CD4-positive, alpha-beta T cell treated with Interleukin-15 for 1 hour (primary cell): ENCODE results near the gene FTSJ3.

ENCODE experiments used
- DNase-seq: peaks from one replicate; pipeline ENCODE4 v3.0.0-alpha.2; 2020

Gene FTSJ3

DNA sequence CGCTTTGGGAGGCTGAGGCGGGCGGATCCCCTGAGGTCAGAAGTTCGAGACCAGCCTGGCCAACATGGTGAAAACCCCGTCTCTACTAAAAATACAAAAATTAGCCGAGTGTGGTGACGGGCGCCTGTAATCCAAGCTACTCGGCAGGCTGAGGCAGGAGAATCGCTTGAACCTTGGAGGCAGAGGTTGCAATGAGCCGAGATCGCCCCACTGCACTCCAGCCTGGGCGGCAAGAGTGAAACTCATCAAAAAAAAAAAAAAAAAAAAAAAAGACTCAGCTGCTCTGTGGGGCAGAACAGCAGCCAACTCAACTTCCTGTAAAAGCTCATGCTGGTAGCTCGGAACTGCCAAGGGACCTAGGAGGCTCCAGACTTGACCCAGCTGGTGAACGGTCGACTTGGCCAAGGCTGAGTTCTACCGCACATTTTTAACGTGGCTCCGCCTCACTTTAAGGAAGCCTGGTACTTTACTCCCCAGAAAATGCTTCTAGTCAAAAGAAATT, 16.0 kb upstream of the FTSJ3 start:
- peak; percentile 73 for DNase-seq

DNA sequence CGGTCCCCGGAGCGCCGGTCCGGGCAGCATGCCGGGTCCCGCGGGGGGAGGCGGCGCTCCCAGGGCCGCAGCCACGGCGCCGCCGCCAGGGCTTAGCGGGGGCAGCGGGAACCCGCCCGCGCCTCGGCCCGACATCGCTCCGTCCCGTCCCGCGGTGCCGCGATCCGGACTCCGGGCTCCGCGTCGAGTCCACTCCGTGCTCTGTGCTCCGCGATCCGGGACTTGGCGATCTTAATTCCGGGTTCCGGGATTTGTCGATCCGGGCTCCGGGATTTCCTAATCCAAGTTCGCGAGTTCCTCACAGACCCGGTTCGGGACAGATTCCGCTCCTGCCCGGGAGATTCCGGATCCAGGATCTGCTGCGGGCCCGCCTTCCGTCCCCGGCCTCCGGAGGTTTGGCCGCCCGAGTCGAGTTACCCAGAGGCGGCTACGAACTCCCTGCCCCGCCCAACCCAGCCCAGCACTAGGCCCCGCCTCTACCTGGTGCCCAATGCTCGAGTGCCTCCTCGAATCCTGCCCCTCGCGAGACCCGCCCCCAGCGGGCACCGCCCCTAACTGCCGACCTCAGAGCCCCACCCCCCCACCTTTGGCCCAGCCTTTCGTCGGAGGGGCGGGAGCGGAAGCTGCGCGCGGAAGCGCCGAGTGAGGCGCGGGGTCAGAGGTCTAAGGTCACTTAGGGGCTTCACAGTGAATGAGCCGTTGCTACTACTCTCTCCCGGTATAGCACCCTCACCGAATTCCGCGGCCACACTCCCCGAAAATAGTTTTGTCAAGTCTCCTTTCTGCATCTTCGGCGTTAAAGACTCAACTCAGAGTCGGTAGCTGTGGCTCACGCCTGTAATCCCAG, 15.3 kb upstream of the FTSJ3 start, which contains the start of gene SMARCD2:
SMARCD2 (minus strand) TSS at position 146 of the 847 bp plus-strand sequence; CDS start at position 135, 11 bp downstream.
- DNase-seq: peak; percentile 98

DNA sequence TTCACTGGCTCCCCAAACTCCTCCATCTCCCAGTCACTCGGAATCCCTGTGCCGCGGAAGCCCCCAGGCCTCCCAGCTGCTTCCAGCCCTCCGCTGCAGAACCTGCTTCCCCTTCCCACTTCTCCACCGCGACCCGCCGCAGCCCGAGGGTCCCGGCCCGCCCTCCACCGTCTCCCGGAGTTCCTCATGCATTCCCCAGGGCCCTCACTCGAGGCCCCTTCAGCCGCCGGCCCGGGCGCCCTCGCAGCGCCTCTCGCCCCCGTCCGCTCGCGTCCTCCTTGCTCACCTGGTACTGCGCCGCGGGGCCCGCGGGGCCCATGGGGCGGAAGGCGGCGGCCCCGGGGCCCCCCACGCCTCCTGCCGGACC, 14.7 kb upstream of the FTSJ3 start:
- DNase-seq: no peak

DNA sequence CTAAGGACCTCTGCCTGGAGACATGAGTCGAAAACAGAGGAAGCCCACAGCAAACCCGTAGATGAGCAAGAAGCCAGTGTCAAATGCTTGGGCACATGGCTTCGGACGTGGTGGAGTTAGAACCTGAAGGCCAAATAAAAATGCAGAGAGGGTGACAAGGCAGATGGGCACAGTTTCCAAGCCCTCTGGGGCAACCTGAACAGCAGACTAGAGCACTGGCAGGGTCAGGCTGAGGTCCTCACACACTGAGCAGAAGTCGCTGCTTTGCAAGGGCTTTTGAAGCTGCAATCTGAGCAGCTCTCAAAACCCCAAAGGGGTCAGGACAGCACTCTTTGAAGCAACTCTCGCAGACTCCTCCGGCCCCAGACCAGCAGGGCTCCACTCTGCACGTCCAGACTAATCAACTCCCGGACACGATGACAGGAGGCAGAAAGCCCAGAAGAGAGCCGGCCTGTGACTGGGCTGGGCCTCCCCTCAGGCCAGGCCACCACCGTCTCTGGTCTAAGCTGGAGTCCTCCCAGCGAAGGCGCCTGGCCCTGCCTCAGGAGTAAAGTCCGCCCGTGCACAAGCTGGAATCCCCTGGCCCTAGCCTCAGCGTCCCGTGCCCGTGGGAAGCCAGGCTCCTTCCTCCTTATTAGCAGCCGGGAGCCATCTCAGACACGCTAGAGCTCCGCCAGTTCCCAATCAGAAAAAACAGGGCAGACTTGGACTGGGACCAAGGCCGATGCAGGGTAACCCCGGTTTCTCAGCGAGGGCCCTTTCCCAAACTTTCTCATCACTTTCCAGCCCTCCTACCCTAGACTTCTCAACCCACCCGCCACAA, 14.1 kb upstream of the FTSJ3 start:
- no peak for DNase-seq

DNA sequence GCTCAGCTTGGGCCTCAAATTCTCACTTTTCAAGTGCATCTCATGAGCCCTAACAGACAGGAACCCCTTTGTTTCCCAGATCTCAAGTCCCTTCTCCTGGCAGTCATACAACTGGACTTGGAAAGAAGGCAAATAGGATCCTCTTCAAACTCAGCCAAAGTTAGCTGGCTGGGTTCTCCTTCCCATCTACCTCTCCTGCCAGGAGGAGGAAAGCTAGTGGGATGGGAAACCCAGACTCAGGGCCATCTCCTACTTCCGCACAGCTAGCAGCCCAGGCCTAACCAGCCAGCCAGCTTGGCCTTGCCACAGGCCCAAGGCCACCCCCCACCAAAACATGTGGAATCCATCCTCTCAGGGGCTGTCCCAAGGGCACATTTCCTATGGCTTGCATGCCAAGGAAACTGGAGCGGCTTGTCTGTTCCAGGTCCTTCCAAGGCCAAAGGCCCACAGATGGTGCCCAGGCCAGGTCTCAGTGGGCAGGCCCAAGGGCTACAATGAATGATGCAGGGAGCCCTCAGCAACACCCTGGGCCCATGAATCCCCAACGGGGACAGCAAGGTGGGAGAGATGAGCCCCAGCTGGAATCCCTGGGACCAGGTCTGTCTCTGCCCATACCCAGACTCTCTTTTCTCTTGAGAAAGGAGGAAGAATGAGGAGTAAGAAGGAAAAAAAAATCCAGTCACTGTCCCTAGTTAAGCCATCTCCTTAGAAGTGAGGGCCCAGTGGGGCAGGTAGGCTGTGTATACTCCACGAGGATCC, 13.3 kb upstream of the FTSJ3 start:
- no peak for DNase-seq

DNA sequence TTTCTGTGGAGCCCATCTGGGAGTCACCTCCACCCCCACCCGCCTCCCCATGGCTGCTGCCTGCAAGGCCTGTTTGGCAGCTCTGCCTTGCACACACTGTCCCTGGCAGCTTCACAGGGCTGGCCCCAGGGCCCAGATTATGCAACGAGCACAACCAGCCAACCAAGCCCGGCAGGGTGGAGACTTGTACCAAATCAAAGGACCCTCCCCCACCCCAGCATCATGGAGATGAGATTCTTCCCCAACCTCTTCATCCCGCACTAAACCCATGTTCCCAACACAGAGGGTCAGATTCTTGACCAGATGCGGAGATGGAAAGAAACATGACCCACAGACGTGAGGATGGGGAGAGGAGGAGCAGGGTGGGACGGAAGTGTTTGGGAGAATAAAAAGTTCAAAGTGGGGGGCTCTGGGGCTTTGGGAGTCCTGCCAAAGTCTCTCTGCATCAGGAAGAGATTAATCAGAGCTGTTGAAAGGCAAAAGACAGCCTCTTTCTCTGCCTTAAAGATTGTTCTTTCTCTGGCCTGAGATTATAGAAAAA, 11.2 kb upstream of the FTSJ3 start:
- DNase-seq: no peak

DNA sequence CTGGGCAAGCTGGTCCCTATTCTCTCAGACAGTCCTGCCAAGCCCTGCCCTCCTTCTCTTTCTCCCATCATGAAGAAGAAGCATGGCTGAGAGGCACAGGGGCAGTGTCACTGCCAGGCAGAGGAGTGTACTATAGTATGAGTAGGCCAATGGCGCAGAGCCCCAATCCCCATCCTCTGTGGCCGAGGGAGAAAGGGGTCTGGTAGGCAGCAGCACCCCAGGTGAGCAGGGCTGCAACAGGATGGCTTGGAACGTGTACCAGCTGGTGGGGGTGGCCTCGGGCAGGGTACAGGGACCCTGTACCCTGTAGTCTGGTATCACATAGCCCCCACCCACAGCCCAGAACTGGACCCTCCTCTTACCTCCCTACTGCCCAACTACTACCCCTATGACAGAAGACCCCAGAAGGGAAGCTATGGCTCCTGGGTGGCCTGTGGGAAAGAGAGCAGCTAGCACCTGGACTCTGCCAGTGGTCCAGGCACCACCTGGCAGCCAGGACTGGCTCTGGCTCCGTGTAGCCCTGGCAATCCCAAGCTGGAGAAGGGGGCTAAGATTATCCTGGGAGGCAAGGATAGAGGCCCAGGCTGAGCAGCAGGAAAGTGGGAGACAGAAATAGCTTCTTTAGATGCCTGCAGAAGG, 10.6 kb upstream of the FTSJ3 start:
- DNase-seq: no peak

DNA sequence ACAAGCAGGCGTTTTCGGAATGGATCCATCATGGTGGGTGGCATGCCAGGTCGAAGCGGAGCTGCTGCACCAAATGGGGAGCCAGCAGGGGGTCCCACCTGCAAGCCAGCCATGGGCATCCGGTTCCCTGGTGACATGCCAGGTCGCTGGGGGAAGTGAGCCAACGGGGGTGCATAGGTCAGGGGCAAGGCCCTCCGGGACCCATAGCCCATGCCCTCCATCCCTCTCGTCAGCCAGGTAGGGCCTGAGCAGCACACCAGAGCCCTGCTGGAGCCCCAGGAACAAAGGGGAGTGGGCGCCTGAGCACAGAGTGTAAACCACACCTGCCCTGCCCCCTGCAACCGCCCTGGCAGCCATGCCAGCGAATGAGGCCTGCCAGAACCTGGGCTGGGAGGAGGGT, 10.0 kb upstream of the FTSJ3 start:
- no peak for DNase-seq

DNA sequence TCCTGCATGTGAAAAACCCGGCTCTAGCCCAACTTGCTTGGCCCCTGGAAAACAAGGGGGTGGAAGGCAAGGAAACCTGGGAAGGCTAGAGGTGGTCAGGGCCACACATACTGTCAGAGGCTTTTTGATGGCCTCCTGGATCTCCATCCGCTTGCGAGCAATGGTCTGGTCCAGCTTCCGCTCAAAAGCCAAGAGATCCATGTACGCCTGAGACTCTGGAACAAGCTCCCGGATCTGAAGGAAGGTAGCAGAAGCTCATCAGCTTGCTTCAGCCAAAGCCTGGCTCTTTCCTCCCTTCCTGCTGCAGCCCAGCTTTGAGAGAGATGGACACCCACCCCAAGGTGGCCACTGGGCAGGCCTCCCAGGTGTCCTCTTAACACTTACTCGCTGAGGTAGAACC, 9.3 kb upstream of the FTSJ3 start:
- no peak for DNase-seq

DNA sequence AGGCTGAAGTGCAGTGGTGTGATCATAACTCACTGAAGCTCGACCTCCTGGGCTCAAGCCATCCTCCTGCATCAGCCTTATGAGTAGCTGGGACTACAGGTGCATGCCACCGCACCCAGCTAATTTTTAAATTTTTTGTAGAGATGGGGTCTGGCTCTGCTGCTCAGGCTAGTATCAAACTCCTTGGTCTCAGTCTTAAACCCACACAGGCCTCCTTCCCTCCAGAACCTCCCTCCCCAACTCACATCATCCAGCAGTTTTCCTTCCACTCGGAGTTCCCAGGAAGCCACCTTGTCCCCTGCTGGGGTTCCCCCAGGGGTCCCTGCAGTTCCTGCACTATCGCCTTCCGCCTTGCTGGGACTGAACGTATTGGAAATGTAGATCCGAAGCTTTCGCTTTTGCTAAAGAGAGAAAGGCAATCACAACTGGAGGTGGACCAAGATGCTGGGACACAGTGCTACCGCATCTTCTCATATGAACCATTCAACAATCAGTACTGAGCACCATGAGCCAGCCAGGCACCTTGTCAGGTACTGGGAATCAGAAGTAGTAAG, 7.8 kb upstream of the FTSJ3 start:
- DNase-seq: no peak

DNA sequence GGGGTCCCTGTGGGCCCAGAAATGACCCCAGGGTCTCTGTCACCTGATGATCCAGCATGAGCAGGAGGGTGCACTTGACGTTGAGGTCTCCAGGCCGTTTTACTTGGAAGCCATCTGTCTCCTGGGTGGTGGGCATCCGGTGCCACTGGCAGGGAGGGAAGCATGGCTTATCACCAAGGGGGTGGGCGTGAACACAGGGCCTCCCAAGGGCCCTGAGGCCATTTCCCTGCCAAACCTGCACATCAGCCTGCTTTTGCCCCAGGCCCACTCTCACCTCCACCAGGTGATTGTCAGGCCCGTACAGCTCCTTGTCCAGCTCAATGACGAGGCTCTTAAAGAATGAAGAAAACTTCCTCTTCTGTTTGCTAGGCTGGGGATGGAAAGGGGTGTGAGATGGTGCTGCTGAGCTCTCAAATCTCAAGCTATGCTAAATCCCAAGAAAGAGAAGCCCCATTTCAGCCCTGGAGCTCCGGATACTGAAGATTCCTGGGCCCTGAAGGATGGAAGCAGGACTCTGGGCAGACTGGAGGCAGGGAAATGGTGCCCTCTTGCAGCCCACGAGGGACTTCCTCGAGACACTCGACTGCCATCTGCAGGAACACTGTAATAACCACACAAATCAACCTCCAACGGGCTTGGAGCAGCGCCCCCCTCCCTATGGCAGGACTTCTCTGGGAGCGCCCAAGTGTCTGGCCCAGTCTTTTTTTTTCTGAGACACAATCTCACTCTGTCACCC, 7.1 kb upstream of the FTSJ3 start:
- peak; percentile 63 for DNase-seq

DNA sequence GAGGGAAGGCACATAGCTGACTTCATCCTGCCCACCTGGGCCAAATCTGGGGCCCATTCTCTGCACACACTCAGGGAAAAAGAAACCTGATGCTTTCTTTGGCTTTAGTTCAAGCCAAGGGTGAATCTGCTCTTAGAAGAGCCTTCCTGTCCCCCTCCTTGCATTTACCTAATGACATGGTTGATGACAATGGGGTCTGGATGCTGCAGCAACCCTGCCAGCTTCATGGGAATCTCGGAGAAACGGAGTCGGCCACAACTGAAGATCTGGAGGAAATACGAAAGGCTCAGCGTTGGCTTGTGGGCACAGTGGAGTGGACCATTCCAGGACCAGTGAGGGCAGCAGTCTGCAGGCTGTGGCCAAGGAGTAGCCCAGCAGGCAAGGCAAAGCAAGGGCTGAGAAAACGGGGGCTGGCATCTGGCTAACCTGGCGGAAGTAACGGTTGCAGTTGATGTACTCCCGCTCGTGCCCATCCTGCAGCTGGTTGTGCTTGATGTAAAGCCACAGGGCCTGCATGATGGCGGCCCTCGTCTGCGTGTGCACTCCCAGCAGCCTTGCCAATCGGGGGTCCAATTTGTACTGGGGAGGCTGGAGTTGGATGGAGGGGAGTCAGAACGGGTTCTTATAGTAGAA, 6.4 kb upstream of the FTSJ3 start:
- DNase-seq: no peak

DNA sequence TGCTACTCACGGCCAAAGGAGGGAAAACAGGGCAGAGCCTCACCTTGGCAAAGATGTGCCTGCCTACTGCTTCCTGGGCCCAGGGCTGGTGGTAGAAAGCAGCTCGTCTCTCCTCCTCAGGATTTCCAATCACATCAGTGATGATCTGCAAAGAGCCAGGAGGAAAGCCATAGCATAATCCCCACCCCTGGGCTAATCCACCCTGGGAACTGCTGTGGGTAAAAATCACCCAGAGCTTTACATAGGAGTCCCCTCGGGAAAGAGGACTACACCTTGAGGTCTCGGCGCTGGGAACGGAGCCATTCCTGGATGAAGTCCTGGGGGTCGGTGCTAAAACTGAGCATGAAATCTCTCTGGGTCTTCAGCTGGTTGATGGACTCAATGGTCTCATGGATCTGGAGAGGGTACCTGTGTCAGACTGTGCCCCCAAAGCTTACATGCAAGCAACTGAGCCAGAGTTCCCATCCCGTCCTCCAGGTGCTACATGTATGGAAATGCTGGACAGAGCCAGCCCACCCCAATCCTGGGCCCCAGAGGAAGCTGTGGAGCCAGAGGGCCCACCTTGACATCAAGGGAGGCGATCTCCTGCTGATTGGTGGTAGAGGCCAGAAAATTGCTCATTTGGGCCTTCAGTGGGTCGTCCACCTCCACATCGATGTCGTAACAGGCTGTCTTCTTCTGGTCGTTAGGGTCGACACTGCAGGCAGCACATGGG, 5.7 kb upstream of the FTSJ3 start:
- DNase-seq: no peak

DNA sequence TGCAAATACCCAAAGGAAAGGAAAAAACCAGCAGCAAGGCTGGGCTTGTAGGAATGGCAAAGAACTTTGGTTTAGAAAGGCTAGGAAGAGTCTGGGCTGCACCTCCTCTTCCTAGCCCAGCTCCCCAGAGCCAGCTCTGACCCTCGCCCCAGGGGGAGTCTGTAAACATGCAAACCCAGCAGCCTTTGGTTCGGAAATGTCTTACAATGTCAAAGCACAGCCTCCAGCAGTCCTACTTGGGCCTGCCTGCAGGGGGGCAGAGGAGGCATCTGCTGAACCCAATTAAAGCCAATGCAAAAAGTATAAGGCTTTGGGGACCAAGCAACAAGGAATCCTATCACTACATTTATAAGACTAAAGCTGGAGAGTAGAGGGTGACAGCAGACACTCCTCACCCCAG, 5.0 kb upstream of the FTSJ3 start:
- DNase-seq: no peak

DNA sequence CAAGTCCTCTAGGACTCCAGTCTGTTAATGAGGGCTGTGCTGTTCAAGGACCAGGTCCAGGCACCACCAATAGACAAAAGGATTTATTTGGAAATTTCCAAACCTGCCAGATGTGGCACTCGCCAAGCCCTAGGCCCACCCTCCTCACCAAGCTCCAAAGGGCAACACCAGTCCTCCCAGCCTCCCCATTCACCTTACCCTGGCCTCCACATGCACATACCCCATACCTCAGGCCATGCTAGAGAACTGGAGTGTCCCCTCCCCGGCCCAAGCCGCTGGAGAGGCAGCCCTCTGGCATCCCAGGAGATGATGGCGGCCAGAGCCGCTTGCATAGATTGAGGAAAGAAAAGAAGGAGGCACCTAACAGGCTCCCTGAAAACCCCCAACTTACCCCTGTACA, 4.6 kb upstream of the FTSJ3 start:
- no peak for DNase-seq

DNA sequence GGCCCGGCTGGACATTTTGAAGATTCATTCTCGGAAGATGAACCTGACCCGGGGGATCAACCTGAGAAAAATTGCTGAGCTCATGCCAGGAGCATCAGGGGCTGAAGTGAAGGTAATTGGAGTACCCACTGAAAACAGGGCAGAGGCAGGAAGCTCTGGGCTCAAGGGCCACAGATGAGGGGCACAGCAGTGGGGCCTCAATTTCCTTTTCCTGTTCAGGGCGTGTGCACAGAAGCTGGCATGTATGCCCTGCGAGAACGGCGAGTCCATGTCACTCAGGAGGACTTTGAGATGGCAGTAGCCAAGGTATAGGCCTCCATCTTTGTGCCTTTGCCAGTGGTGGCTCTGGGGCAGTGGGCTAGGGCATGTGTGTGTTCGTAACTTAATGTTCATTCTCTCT, 4.0 kb upstream of the FTSJ3 start:
- no peak for DNase-seq

DNA sequence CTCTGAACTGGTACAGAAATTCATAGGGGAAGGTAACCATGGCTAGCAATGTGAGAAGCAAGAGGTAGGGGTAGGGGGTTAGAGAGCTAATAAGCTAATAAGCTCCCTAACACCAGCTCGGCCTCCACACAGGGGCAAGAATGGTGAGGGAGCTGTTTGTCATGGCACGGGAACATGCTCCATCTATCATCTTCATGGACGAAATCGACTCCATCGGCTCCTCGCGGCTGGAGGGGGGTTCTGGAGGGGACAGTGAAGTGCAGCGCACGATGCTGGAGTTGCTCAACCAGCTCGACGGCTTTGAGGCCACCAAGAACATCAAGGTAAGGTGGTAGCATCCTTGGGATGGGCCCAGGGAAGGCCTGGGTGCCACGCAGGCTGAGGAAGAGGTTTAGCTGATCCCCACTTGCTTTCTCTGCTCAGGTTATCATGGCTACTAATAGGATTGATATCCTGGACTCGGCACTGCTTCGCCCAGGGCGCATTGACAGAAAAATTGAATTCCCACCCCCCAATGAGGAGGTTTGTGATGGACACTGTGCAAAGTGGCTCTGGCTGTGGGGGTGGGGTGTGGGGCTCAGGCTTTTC, 3.5 kb upstream of the FTSJ3 start:
- no peak for DNase-seq

DNA sequence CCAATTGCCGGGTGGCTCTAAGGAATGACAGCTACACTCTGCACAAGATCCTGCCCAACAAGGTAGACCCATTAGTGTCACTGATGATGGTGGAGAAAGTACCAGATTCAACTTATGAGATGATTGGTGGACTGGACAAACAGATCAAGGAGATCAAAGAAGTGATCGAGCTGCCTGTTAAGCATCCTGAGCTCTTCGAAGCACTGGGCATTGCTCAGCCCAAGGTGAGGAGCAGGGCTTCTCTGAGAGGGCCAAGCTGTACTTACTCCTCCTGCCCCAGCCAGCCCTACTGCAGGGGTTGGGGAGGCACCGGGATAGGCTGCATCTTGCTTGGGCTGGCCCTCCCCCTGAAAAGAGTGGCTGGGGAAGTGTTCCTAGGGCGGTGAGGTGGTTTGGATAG, 2.8 kb upstream of the FTSJ3 start:
- DNase-seq: no peak

DNA sequence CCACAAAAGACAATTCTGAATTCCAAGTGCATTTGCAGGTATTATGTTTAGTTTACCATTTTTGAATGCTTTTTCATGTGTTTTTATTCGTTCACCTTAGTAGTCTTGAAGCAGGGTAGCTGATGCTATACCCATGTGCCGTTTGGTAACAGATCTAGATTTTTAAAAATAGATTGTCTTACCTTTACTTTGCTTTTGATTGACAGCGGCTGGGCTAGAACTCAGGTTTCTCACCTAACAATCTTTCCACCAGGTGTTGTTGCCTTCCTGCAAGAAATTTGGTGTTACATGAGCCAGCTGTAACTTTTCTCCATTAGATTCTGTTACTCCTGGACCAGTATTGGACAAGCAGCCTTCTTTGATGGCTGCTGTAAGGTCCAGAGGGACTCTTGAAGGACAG, 1.5 kb upstream of the FTSJ3 start:
- DNase-seq: no peak

DNA sequence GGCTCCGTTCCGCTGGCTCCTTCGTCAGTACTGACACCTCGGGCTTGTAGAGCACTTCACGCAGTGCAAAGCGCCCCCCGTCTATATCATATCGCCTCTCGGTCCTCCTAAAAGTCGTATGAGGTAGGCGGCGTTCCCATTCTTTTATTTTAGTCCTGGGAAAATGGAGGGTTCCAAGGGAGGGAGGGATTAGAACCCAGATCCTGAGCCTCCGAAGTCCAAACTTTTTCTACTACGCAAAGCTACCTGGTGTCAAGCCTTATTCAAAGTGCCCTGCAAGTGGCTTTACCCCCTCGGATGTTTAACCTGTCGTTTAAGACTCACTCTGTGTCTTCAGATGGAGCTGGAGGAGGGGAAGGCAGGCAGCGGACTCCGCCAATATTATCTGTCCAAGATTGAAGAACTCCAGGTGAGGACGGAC, 348 bp upstream of the FTSJ3 start:
- DNase-seq: no peak
